Gastrocnemius medialis (tissue), 4 donors: ENCODE results near the gene PGPEP1. TPM values are rescaled to one million over a fixed set of nuclear protein-coding genes. Genes with fewer than 3 reads are reported as not detected.

Source experiments
- ATAC-seq, 2 donors: fragments of 150-250 bp; one replicate each; pipeline ENCODE4 v1.9.1; 2016
- DNase-seq, 2 donors: peaks; one replicate each; pipeline ENCODE4 v3.0.0-alpha.2; 2019
- H3K27ac ChIP-seq, 4 donors: fragments of 200-600 bp; sonication (generic); 1 replicate in 1 of 4; 2 replicates in 3 of 4; pipeline ENCODE4 v1.5.1; 2016 to 2018; ENCODE audit warnings: mild to moderate bottlenecking in 2 of 4, moderate library complexity in 1 of 4
- H3K27me3 ChIP-seq, 3 donors: fragments of 200-600 bp; sonication (generic) in 2 of 3; 1 replicate in 1 of 3; 2 replicates in 2 of 3; pipeline versions ENCODE4 v1.5.1 to v1.6.0; 2016 to 2019; ENCODE audit warnings: mild to moderate bottlenecking in 1 of 3, moderate library complexity in 1 of 3
- H3K36me3 ChIP-seq, 2 donors: fragments of 200-600 bp; sonication (generic) in 1 of 2; one replicate each; pipeline ENCODE4 v1.5.1; 2017 to 2018
- H3K4me1 ChIP-seq, 2 donors: fragments of 200-600 bp; sonication (generic) in 1 of 2; one replicate each; pipeline ENCODE4 v1.5.1; 2016 to 2017; ENCODE audit warnings: mild to moderate bottlenecking in 2 of 2
- H3K4me3 ChIP-seq, 4 donors: fragments of 200-600 bp; sonication (generic) in 3 of 4; 1 replicate in 1 of 4; 2 replicates in 3 of 4; pipeline ENCODE4 v1.5.1; 2016 to 2019; ENCODE audit warnings: mild to moderate bottlenecking in 2 of 4
- H3K9me3 ChIP-seq, 3 donors: fragments of 200-600 bp; sonication (generic) in 2 of 3; 1 replicate in 1 of 3; 2 replicates in 2 of 3; pipeline ENCODE4 v1.5.1; 2016 to 2019
- CTCF ChIP-seq, 5 experiments: fragments of 450-650 bp in 3 of 5; fragments of 200-600 bp in 2 of 5; sonication (generic) in 2 of 5; IDR thresholded peaks in 4 of 5; conservative IDR thresholded peaks in 1 of 5; 1 replicate in 4 of 5; 2 replicates in 1 of 5; pipeline ENCODE4 v1.5.1; 2016 to 2019; ENCODE audit warnings: antibody characterized with exemption in 5 of 5, mild to moderate bottlenecking in 3 of 5, moderate library complexity in 3 of 5
- POLR2A ChIP-seq, 2 donors: fragments of 450-650 bp; IDR thresholded peaks; one replicate each; pipeline ENCODE4 v1.6.1; 2017; ENCODE audit warnings: antibody characterized with exemption in 2 of 2, mild to moderate bottlenecking in 2 of 2, moderate library complexity in 2 of 2
- in situ Hi-C, 4 donors: fragments of 200-750 bp; cut with MboI; loops; one replicate each; pipeline versions ENCODE4 v1.15.0 to v1.8.0; 2017; ENCODE audit warnings: low sequenced_read_pairs in 4 of 4
- intact Hi-C: fragments of 100-400 bp; cut with DNase I; formaldehyde crosslinking; loops from one replicate; pipeline ENCODE4 v1.15.1; 2023; ENCODE audit warnings: low total_unique reads
- total RNA-seq, 4 donors: library from RNA; depleted of rRNA; stranded (reverse); fragments of >200 nt; gene quantifications; one replicate each; pipeline versions ENCODE4 v1.1.0 to v1.2.3, GENCODE V29; 2016

The PGPEP1 gene
- total RNA-seq, 4 donors from 2014 or later: 11.7 to 42.3 (median 23.6) TPM

GRCh38 chr19:18326772-18327171 lies 13.6 kb upstream of the PGPEP1 start:
- H3K27ac ChIP-seq: no peak overlapping the region
- peaks cover 28 to 36% of the 10 kb centered on the region in 2 donors for H3K4me1 ChIP-seq
- H3K4me3 ChIP-seq: no peak overlapping the region
- H3K27me3 ChIP-seq: no peaks in the 10 kb centered on the region
- ATAC-seq (no peak), DNase-seq (no peak)
- no peaks in the 10 kb centered on the region for H3K9me3 ChIP-seq
- TF ChIP-seq POLR2A (IDR thresholded peaks at IDR 0.05) (no peak), CTCF (IDR thresholded peaks at IDR 0.05 in 4 of 5, conservative IDR thresholded peaks at IDR 0.05 in 1 of 5) (no peak)
- H3K36me3 ChIP-seq: no peaks in the 10 kb centered on the region
- in situ Hi-C loops (loop anchor here in 3 of 4 donors (5.0 to 10.0 kb wide), 2 partner anchors 49 to 132 kb away; partner anchors contain the start of gene MPV17L2 (in 1 of the 3)), intact Hi-C loops (no loop called here)

GRCh38 chr19:18328340-18329034 lies 11.9 kb upstream of the PGPEP1 start:
- intact Hi-C loops: loop anchor here (1.0 kb wide), 2 partner anchors 49 to 53 kb away; no protein-coding TSS in a partner anchor
- peak overlapping the region; percentile 6 to 40 (median 34) for H3K4me3 ChIP-seq
- DNase-seq (peak; percentile 92 to 96), ATAC-seq (peak; percentile 99 to 100)
- H3K36me3 ChIP-seq: no peaks in the 10 kb centered on the region
- TF ChIP-seq CTCF (IDR thresholded peaks at IDR 0.05 in 4 of 5, conservative IDR thresholded peaks at IDR 0.05 in 1 of 5) (peak; percentile 94 to 98 (median 96)), POLR2A (IDR thresholded peaks at IDR 0.05) (peak; percentile 30 to 77)
- in situ Hi-C loops: loop anchor here in 3 of 4 donors (5.0 to 10.0 kb wide), 2 partner anchors 51 to 134 kb away; partner anchors contain the start of gene MPV17L2 (in 1 of the 3)
- H3K27ac ChIP-seq: peak overlapping the region; percentile 62 to 79 (median 69)
- H3K9me3 ChIP-seq: no peaks in the 10 kb centered on the region
- peaks cover 18 to 24% of the 10 kb centered on the region in 2 donors for H3K4me1 ChIP-seq
- no peaks in the 10 kb centered on the region for H3K27me3 ChIP-seq

- peak overlapping the region in 3 of 4 donors; percentile 34 to 40 (median 35) for H3K4me3 ChIP-seq
- in situ Hi-C loops (loop anchor here in 3 of 4 donors (5.0 to 10.0 kb wide), 2 partner anchors 52 to 134 kb away; partner anchors contain the start of gene MPV17L2 (in 1 of the 3)), intact Hi-C loops (no loop called here)
- H3K4me1 ChIP-seq: peaks cover 13 to 19% of the 10 kb centered on the region in 2 donors
- ATAC-seq (no peak), DNase-seq (no peak)
- no peaks in the 10 kb centered on the region for H3K36me3 ChIP-seq
- H3K9me3 ChIP-seq: no peaks in the 10 kb centered on the region
- H3K27ac ChIP-seq: peak overlapping the region; percentile 62 to 79 (median 69)
- TF ChIP-seq CTCF (IDR thresholded peaks at IDR 0.05 in 4 of 5, conservative IDR thresholded peaks at IDR 0.05 in 1 of 5) (no peak), POLR2A (IDR thresholded peaks at IDR 0.05) (no peak)
- H3K27me3 ChIP-seq: no peaks in the 10 kb centered on the region
Measured at GRCh38 chr19:18329035-18329376, 11.4 kb upstream of the PGPEP1 start.

- intact Hi-C loops: no loop called here
- Histone ChIP-seq H3K9me3 (no peaks in the 10 kb centered on the region), H3K27ac (no peak overlapping the region), H3K36me3 (no peaks in the 10 kb centered on the region), H3K4me3 (no peak overlapping the region), H3K27me3 (no peaks in the 10 kb centered on the region), H3K4me1 (peaks cover 8 to 14% of the 10 kb centered on the region in 2 donors)
- TF ChIP-seq CTCF (IDR thresholded peaks at IDR 0.05 in 4 of 5, conservative IDR thresholded peaks at IDR 0.05 in 1 of 5) (no peak), POLR2A (IDR thresholded peaks at IDR 0.05) (no peak)
- in situ Hi-C loops: no loop called here
- DNase-seq: no peak
- no peak for ATAC-seq
Measured at GRCh38 chr19:18330868-18331267, 9.5 kb upstream of the PGPEP1 start.
